Measurements from ENCODE around the gene MYNN. TPM values are rescaled to one million over a fixed set of nuclear protein-coding genes. Genes with fewer than 3 reads are reported as not detected.

Gene MYNN
- total RNA-seq, 1 donor from 2014 or later: 12.4 TPM

GRCh38 chr3:169835533-169835932 lies 62.3 kb downstream of the MYNN start:
- H3K27me3 ChIP-seq (ENCODE audit: low read depth): no peaks in the 10 kb centered on the region
- intact Hi-C loops (cut with micrococcal nuclease): no loop called here
- H3K27ac ChIP-seq (replicated peaks): no peak overlapping the region
- H3K4me3 ChIP-seq: no peak overlapping the region
- TF ChIP-seq CTCF (IDR thresholded peaks at IDR 0.05; ENCODE audit: borderline replicate concordance): no peak
- H3K4me1 ChIP-seq: no peaks in the 10 kb centered on the region
- no peak for DNase-seq
- no peaks in the 10 kb centered on the region for H3K9me3 ChIP-seq (replicated peaks)
- no peaks in the 10 kb centered on the region for H3K36me3 ChIP-seq

GRCh38 chr3:169836078-169836941 lies 63.1 kb downstream of the MYNN start:
- H3K27me3 ChIP-seq (ENCODE audit: low read depth): no peaks in the 10 kb centered on the region
- no peak overlapping the region for H3K27ac ChIP-seq (replicated peaks)
- no peaks in the 10 kb centered on the region for H3K36me3 ChIP-seq
- no peaks in the 10 kb centered on the region for H3K9me3 ChIP-seq (replicated peaks)
- DNase-seq: no peak
- no peaks in the 10 kb centered on the region for H3K4me1 ChIP-seq
- H3K4me3 ChIP-seq: no peak overlapping the region
- intact Hi-C loops (cut with micrococcal nuclease): no loop called here
- TF ChIP-seq CTCF (IDR thresholded peaks at IDR 0.05; ENCODE audit: borderline replicate concordance): no peak

GRCh38 chr3:169836942-169837275 lies 63.7 kb downstream of the MYNN start:
- Histone ChIP-seq H3K27me3 (ENCODE audit: low read depth) (no peaks in the 10 kb centered on the region), H3K4me1 (no peaks in the 10 kb centered on the region), H3K4me3 (no peak overlapping the region), H3K27ac (replicated peaks) (no peak overlapping the region), H3K9me3 (replicated peaks) (no peaks in the 10 kb centered on the region), H3K36me3 (no peaks in the 10 kb centered on the region)
- no peak for TF ChIP-seq CTCF (IDR thresholded peaks at IDR 0.05; ENCODE audit: borderline replicate concordance)
- intact Hi-C loops (cut with micrococcal nuclease): no loop called here
- no peak for DNase-seq

GRCh38 chr3:169838511-169839030 lies 65.4 kb downstream of the MYNN start:
- intact Hi-C loops (cut with micrococcal nuclease): no loop called here
- no peaks in the 10 kb centered on the region for H3K36me3 ChIP-seq
- no peak for TF ChIP-seq CTCF (IDR thresholded peaks at IDR 0.05; ENCODE audit: borderline replicate concordance)

More at GRCh38 chr3:169838511-169839030, 65.4 kb downstream of the MYNN start:
- Histone ChIP-seq H3K27me3 (ENCODE audit: low read depth) (no peaks in the 10 kb centered on the region), H3K27ac (replicated peaks) (no peak overlapping the region), H3K4me3 (no peak overlapping the region), H3K9me3 (replicated peaks) (no peaks in the 10 kb centered on the region), H3K4me1 (no peaks in the 10 kb centered on the region)
- DNase-seq: no peak

Other genes with a start within 250 kb of the MYNN start
- 18.1 TPM for gene MECOM, start 109.7 kb upstream of the MYNN start, total RNA-seq
- gene TERC, start 8.3 kb upstream of the MYNN start, total RNA-seq: 3.8 TPM
- 0.55 TPM for gene ACTRT3, start 3.8 kb upstream of the MYNN start, total RNA-seq
- not detected for gene LRRIQ4, start 39.5 kb downstream of the MYNN start, total RNA-seq
- 1.6 TPM for gene LRRC34, start 39.5 kb downstream of the MYNN start, total RNA-seq
- gene LRRC31, start 96.5 kb downstream of the MYNN start, total RNA-seq: not detected
- not detected for gene SAMD7, start 138.2 kb downstream of the MYNN start, total RNA-seq
- gene SEC62, start 193.4 kb downstream of the MYNN start, total RNA-seq: 76.5 TPM